ENCODE measurements around the gene PKNOX2. TPM values are rescaled to one million over a fixed set of nuclear protein-coding genes. Genes with fewer than 3 reads are reported as not detected.

Gene PKNOX2
- total RNA-seq, 1 experiment from 2014 or later = not detected

- no peak for TF ChIP-seq CTCF (IDR thresholded peaks at IDR 0.05; ENCODE audit: insufficient read depth in 1 of 2, low read depth in 1 of 2, low read length in 1 of 2, severe bottlenecking in 1 of 2, unreplicated experiment in 1 of 2)
- Histone ChIP-seq H3K9me3 (no peaks in the 10 kb centered on the region), H3K27me3 (replicated peaks; ENCODE audit: control insufficient read depth, insufficient read depth, low read length) (peaks cover 6% of the 10 kb centered on the region), H3K4me3 (ENCODE audit: low read depth, low read length) (no peak overlapping the region), H3K4me1 (no peaks in the 10 kb centered on the region), H3K36me3 (ENCODE audit: control insufficient read depth, insufficient read depth, low read length) (no peaks in the 10 kb centered on the region)
- BruUV-seq (replicated peaks) = no TSS peak
- ChIA-PET POLR2A (no interaction called here), CTCF (interaction anchor here (1.1 kb wide), 1 partner anchor 307 kb away, joined by 3 read pairs; no protein-coding TSS in a partner anchor)
- Mint-ChIP-seq H3K36me3 (ENCODE audit: insufficient read depth, unreplicated experiment) (no peaks in the 10 kb centered on the region), H3K27me3 (ENCODE audit: insufficient read depth, unreplicated experiment) (peaks cover 47% of the 10 kb centered on the region), H3K27ac (ENCODE audit: unreplicated experiment) (no peak overlapping the region), H3K4me1 (ENCODE audit: low read depth, unreplicated experiment) (no peaks in the 10 kb centered on the region), H3K4me3 (ENCODE audit: unreplicated experiment) (no peak overlapping the region), H3K9me3 (ENCODE audit: unreplicated experiment) (no peaks in the 10 kb centered on the region)
- DNase-seq = no peak
- intact Hi-C loops (cut with micrococcal nuclease; ENCODE audit: unreplicated experiment) = no loop called here
Observed at GRCh38 chr11:125398475-125398874, 233.9 kb downstream of the PKNOX2 start.

- H3K4me3 Mint-ChIP-seq (ENCODE audit: unreplicated experiment) = no peak overlapping the region
- H3K4me1 Mint-ChIP-seq (ENCODE audit: low read depth, unreplicated experiment) = no peaks in the 10 kb centered on the region
- POLR2A ChIA-PET = no interaction called here
- peaks cover 49% of the 10 kb centered on the region for H3K27me3 Mint-ChIP-seq (ENCODE audit: insufficient read depth, unreplicated experiment)
- no peak for DNase-seq
- intact Hi-C loops (cut with micrococcal nuclease; ENCODE audit: unreplicated experiment) = no loop called here
- H3K9me3 Mint-ChIP-seq (ENCODE audit: unreplicated experiment) = no peaks in the 10 kb centered on the region
- BruUV-seq (replicated peaks) = no TSS peak
- no peaks in the 10 kb centered on the region for H3K9me3 ChIP-seq
- no peaks in the 10 kb centered on the region for H3K36me3 ChIP-seq (ENCODE audit: control insufficient read depth, insufficient read depth, low read length)
- H3K4me3 ChIP-seq (ENCODE audit: low read depth, low read length) = no peak overlapping the region
- peaks cover 5% of the 10 kb centered on the region for H3K27me3 ChIP-seq (replicated peaks; ENCODE audit: control insufficient read depth, insufficient read depth, low read length)
- no peaks in the 10 kb centered on the region for H3K4me1 ChIP-seq
- no peaks in the 10 kb centered on the region for H3K36me3 Mint-ChIP-seq (ENCODE audit: insufficient read depth, unreplicated experiment)
- no peak for TF ChIP-seq CTCF (IDR thresholded peaks at IDR 0.05; ENCODE audit: insufficient read depth in 1 of 2, low read depth in 1 of 2, low read length in 1 of 2, severe bottlenecking in 1 of 2, unreplicated experiment in 1 of 2)
- H3K27ac Mint-ChIP-seq (ENCODE audit: unreplicated experiment) = no peak overlapping the region
- CTCF ChIA-PET = interaction anchor here (0.6 kb wide), 1 partner anchor 311 kb away, joined by 3 read pairs; no protein-coding TSS in a partner anchor
Observed at GRCh38 chr11:125398994-125399640, 234.6 kb downstream of the PKNOX2 start.

GRCh38 chr11:125399945-125400344, 235.4 kb downstream of the PKNOX2 start:
- no peaks in the 10 kb centered on the region for H3K9me3 Mint-ChIP-seq (ENCODE audit: unreplicated experiment)
- no peak overlapping the region for H3K27ac Mint-ChIP-seq (ENCODE audit: unreplicated experiment)
- DNase-seq = no peak
- no peak overlapping the region for H3K4me3 Mint-ChIP-seq (ENCODE audit: unreplicated experiment)
- CTCF ChIA-PET = interaction anchor here (0.6 kb wide), 1 partner anchor 312 kb away, joined by 3 read pairs; no protein-coding TSS in a partner anchor
- POLR2A ChIA-PET = no interaction called here
- Histone ChIP-seq H3K36me3 (ENCODE audit: control insufficient read depth, insufficient read depth, low read length) (no peaks in the 10 kb centered on the region), H3K4me3 (ENCODE audit: low read depth, low read length) (no peak overlapping the region), H3K9me3 (no peaks in the 10 kb centered on the region), H3K27me3 (replicated peaks; ENCODE audit: control insufficient read depth, insufficient read depth, low read length) (peaks cover 7% of the 10 kb centered on the region), H3K4me1 (no peaks in the 10 kb centered on the region)
- H3K4me1 Mint-ChIP-seq (ENCODE audit: low read depth, unreplicated experiment) = no peaks in the 10 kb centered on the region
- no TSS peak for BruUV-seq (replicated peaks)
- no peak for TF ChIP-seq CTCF (IDR thresholded peaks at IDR 0.05; ENCODE audit: insufficient read depth in 1 of 2, low read depth in 1 of 2, low read length in 1 of 2, severe bottlenecking in 1 of 2, unreplicated experiment in 1 of 2)
- intact Hi-C loops (cut with micrococcal nuclease; ENCODE audit: unreplicated experiment) = no loop called here
- H3K36me3 Mint-ChIP-seq (ENCODE audit: insufficient read depth, unreplicated experiment) = no peaks in the 10 kb centered on the region
- peaks cover 49% of the 10 kb centered on the region for H3K27me3 Mint-ChIP-seq (ENCODE audit: insufficient read depth, unreplicated experiment)

All from Caco-2 (cell line).